ENCODE data around the gene RAB9A. TPM values are rescaled to one million over a fixed set of nuclear protein-coding genes. Genes with fewer than 3 reads are reported as not detected.

The RAB9A gene
- total RNA-seq, 1 experiment from 2014 or later, result 15.3 TPM

DNA sequence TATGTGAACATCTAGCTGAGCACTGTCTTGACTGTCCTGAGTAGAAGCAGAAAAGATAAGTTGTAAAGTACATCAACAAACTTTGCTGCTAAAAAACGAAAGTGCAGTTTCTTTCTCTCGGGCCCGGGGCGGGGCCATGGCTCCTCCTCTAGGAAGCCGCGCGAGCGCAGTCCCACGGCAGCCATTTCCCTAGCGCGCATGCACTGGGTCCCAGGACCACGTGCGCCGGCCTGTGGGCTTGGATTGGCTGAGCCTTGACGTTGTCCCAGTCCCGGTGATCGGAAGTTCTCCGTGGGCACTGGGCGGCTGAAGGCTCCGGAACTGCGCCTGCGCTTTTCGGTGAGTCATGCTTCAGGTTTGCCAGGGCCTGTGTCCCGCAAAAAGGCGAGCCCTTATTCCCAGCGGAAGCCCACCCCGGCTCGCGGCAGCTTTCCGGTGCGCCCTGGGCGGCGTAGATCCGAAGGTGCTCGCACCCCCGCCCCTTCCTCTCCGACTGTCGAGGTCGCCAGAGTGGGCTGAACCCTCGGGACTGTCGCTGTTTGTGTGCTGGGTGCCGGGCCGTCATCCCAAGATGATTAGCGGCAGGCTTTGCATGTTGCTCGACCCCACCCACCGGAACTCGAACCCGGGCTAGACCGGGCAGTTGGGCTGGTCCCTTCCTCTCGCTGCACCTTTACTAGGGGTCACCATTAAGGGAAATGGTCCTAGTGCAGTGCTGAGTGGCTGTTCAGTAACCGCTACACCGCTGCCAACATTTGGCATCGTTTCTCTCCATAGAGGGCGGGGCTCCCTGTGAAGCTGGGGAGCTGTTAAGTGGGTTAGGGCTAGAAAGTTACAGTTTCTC lies 35.9 kb upstream of the RAB9A start, which contains the start of gene TCEANC:
Gene TCEANC, plus strand, starts transcription at position 292 of the 844 bp plus-strand sequence. CDS start 9,368 bp downstream, outside the sequence.
- TF ChIP-seq TCF7L2 (IDR thresholded peaks at IDR 0.05; ENCODE audit: low read depth, low read length) (peak; percentile 57), SIN3A (IDR thresholded peaks at IDR 0.05; ENCODE audit: borderline replicate concordance, insufficient read depth, low read depth, low read length) (0 out of 2 replicates have a peak, but pooled peaks have one; percentile 46)
- TF ChIP-seq, protein P1, sequence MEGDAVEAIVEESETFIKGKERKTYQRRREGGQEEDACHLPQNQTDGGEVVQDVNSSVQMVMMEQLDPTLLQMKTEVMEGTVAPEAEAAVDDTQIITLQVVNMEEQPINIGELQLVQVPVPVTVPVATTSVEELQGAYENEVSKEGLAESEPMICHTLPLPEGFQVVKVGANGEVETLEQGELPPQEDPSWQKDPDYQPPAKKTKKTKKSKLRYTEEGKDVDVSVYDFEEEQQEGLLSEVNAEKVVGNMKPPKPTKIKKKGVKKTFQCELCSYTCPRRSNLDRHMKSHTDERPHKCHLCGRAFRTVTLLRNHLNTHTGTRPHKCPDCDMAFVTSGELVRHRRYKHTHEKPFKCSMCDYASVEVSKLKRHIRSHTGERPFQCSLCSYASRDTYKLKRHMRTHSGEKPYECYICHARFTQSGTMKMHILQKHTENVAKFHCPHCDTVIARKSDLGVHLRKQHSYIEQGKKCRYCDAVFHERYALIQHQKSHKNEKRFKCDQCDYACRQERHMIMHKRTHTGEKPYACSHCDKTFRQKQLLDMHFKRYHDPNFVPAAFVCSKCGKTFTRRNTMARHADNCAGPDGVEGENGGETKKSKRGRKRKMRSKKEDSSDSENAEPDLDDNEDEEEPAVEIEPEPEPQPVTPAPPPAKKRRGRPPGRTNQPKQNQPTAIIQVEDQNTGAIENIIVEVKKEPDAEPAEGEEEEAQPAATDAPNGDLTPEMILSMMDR (IDR thresholded peaks at IDR 0.05), result no peak
- intact Hi-C loops (cut with micrococcal nuclease; ENCODE audit: unreplicated experiment), result no loop called here
- ChIA-PET CTCF (no interaction called here), POLR2A (no interaction called here)
- DNase-seq (ENCODE audit: low read depth, low spot score) (no peak), ATAC-seq (peak; percentile 99)
- in situ Hi-C loops (cut with HindIII; ENCODE audit: low pct_unique_long_range_greater_than_20kb, low sequenced_read_pairs), result no loop called here
- no peaks in the 10 kb centered on the region for H3K36me3 ChIP-seq (ENCODE audit: control insufficient read depth, insufficient read depth, low read length)
- H3K4me1 ChIP-seq (ENCODE audit: control insufficient read depth, insufficient read depth, low read length), result no peaks in the 10 kb centered on the region
- H3K9me3 ChIP-seq (ENCODE audit: control insufficient read depth, insufficient read depth, low read depth, low read length), result no peaks in the 10 kb centered on the region
- BruUV-seq (replicated peaks), result no TSS peak
- no peaks in the 10 kb centered on the region for H3K27me3 ChIP-seq (ENCODE audit: control insufficient read depth, insufficient read depth, low read length)
- H3K4me3 ChIP-seq (ENCODE audit: low read depth in 2 of 2, low read length in 2 of 2), result peak within 1 kb of the TSS; percentile 56 to 62
- H3K27ac ChIP-seq (ENCODE audit: low read length), result peak within 1 kb of the TSS; percentile 89

DNA sequence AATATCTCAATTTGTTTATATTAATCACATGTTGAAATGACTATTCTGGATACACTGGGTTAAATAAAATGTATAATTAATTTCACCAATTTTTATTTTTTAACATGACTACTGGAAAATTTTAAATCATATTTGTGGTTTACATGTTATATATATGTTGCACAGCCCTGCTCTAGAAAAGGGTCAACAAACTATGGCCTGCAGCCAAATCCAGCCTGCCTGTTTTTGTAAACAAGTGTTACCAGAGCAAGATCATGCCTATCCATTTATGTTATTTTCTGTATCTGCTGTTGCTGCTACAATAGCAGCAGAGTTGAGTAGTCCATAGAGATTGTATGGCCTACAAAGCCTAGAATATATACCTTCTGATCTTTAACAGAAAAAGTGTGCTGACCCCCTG lies 34.8 kb upstream of the RAB9A start:
- no peaks in the 10 kb centered on the region for H3K9me3 ChIP-seq (ENCODE audit: control insufficient read depth, insufficient read depth, low read depth, low read length)
- H3K4me1 ChIP-seq (ENCODE audit: control insufficient read depth, insufficient read depth, low read length), result no peaks in the 10 kb centered on the region
- DNase-seq (ENCODE audit: low read depth, low spot score), result no peak
- no peak for ATAC-seq
- H3K27me3 ChIP-seq (ENCODE audit: control insufficient read depth, insufficient read depth, low read length), result no peaks in the 10 kb centered on the region
- in situ Hi-C loops (cut with HindIII; ENCODE audit: low pct_unique_long_range_greater_than_20kb, low sequenced_read_pairs), result no loop called here
- POLR2A ChIA-PET, result no interaction called here
- intact Hi-C loops (cut with micrococcal nuclease; ENCODE audit: unreplicated experiment), result no loop called here
- H3K4me3 ChIP-seq (ENCODE audit: low read depth in 2 of 2, low read length in 2 of 2), result peak overlapping the region; percentile 56 to 62
- no peaks in the 10 kb centered on the region for H3K36me3 ChIP-seq (ENCODE audit: control insufficient read depth, insufficient read depth, low read length)
- peak overlapping the region; percentile 84 for H3K27ac ChIP-seq (ENCODE audit: low read length)
- BruUV-seq (replicated peaks), result TSS peak; percentile 70
- TF ChIP-seq, protein P2, sequence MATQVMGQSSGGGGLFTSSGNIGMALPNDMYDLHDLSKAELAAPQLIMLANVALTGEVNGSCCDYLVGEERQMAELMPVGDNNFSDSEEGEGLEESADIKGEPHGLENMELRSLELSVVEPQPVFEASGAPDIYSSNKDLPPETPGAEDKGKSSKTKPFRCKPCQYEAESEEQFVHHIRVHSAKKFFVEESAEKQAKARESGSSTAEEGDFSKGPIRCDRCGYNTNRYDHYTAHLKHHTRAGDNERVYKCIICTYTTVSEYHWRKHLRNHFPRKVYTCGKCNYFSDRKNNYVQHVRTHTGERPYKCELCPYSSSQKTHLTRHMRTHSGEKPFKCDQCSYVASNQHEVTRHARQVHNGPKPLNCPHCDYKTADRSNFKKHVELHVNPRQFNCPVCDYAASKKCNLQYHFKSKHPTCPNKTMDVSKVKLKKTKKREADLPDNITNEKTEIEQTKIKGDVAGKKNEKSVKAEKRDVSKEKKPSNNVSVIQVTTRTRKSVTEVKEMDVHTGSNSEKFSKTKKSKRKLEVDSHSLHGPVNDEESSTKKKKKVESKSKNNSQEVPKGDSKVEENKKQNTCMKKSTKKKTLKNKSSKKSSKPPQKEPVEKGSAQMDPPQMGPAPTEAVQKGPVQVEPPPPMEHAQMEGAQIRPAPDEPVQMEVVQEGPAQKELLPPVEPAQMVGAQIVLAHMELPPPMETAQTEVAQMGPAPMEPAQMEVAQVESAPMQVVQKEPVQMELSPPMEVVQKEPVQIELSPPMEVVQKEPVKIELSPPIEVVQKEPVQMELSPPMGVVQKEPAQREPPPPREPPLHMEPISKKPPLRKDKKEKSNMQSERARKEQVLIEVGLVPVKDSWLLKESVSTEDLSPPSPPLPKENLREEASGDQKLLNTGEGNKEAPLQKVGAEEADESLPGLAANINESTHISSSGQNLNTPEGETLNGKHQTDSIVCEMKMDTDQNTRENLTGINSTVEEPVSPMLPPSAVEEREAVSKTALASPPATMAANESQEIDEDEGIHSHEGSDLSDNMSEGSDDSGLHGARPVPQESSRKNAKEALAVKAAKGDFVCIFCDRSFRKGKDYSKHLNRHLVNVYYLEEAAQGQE (IDR thresholded peaks at IDR 0.05; ENCODE audit: insufficient read depth in 1 of 2, low read depth in 2 of 2, low read length in 1 of 2), result no peak
- TF ChIP-seq, protein P1 (IDR thresholded peaks at IDR 0.05), result no peak
- TF ChIP-seq TCF7L2 (IDR thresholded peaks at IDR 0.05; ENCODE audit: low read depth, low read length) (no peak), POLR2AphosphoS5 (IDR thresholded peaks at IDR 0.05; ENCODE audit: low read depth, low read length) (no peak), SIN3A (IDR thresholded peaks at IDR 0.05; ENCODE audit: borderline replicate concordance, insufficient read depth, low read depth, low read length) (no peak)
- CTCF ChIA-PET, result no interaction called here
